A673 (cell line): ENCODE data around the gene IGF2R.

Experiments
- CTCF ChIP-seq: fragments of 300-800, 200-600 bp; sonication (generic); conservative IDR thresholded peaks from 2 replicates; pipeline ENCODE4 v1.5.1; 2017; ENCODE audit warnings: low read depth, mild to moderate bottlenecking, antibody characterized with exemption, low read length, moderate library complexity, mixed read lengths
- EZH2 ChIP-seq: fragments of 200-600 bp; sonication (generic); IDR thresholded peaks from 2 replicates; pipeline ENCODE4 v1.6.1; 2017; ENCODE audit warnings: borderline replicate concordance, low read depth, mild to moderate bottlenecking, mixed read lengths, antibody characterized with exemption, low read length; ENCODE audit not compliant: poor library complexity, severe bottlenecking

DNA sequence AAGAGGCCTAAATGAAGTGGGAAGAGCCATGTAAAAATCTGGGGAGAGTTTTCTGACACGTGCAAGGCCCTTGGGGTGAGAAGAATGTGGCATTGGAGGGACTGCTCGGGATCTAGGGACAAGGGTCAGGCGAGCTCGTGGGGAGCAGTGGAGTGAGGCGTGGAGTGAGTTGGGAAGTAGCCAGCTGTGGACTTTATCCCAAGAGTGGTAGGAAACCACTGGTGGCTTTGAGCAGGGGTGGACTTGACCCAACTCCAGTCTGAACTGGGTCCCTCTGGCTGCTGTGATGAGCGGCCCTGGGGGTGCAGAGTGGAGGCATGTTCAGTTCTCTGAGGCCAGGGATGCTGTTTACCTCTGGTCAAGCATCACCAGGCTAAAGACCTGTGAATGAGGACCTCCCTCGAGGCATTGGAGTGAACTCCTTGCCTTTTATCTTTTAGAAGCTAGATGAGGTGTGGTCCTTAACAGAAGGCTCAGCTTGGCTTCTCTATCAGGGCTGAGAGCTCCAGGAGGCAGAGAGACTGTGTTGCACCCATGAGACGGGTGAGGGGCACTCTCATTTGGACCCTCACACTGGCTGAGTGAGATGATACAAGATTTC is 173.3 kb downstream of the IGF2R start:
- TF ChIP-seq CTCF (no peak), EZH2 (no peak)
